Measurements from ENCODE around the gene DROSHA.

- TF ChIP-seq, protein P1, sequence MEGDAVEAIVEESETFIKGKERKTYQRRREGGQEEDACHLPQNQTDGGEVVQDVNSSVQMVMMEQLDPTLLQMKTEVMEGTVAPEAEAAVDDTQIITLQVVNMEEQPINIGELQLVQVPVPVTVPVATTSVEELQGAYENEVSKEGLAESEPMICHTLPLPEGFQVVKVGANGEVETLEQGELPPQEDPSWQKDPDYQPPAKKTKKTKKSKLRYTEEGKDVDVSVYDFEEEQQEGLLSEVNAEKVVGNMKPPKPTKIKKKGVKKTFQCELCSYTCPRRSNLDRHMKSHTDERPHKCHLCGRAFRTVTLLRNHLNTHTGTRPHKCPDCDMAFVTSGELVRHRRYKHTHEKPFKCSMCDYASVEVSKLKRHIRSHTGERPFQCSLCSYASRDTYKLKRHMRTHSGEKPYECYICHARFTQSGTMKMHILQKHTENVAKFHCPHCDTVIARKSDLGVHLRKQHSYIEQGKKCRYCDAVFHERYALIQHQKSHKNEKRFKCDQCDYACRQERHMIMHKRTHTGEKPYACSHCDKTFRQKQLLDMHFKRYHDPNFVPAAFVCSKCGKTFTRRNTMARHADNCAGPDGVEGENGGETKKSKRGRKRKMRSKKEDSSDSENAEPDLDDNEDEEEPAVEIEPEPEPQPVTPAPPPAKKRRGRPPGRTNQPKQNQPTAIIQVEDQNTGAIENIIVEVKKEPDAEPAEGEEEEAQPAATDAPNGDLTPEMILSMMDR (IDR thresholded peaks at IDR 0.05; ENCODE audit: low read length) = no peak
- TF ChIP-seq EZH2phosphoT487 (IDR thresholded peaks at IDR 0.05; ENCODE audit: low read length) (no peak), EZH2 (optimal IDR thresholded peaks at IDR 0.05; ENCODE audit: low read depth, low read length) (no peak)
These were observed 115.9 kb downstream of the DROSHA start for GRCh38 chr5:31415960-31416359.

Data from MM.1S (cell line).